Fibroblast of lung (primary cell): ENCODE data around the gene DNAJB13. TPM values are rescaled to one million over a fixed set of nuclear protein-coding genes. Genes with fewer than 3 reads are reported as not detected.

ENCODE experiments used
- DNase-seq, 2 donors: peaks; one replicate each; pipeline versions ENCODE4 v3.0.0 to v3.0.0-alpha.2; 2010; ENCODE audit warnings: low read depth in 2 of 2
- H2AFZ ChIP-seq: 2 replicates; pipeline ENCODE4 v1.5.1; 2012; ENCODE audit warnings: low read length, control low read depth, inconsistent platforms
- H3K27ac ChIP-seq: 2 replicates; pipeline ENCODE4 v1.5.1; 2011; ENCODE audit warnings: low read length, control low read depth; ENCODE audit not compliant: insufficient read depth
- H3K27me3 ChIP-seq: 2 replicates; pipeline ENCODE4 v1.5.1; 2011; ENCODE audit warnings: mild to moderate bottlenecking, low read length; ENCODE audit not compliant: control insufficient read depth, insufficient read depth
- H3K36me3 ChIP-seq: 2 replicates; pipeline ENCODE4 v1.5.1; 2011; ENCODE audit warnings: low read length; ENCODE audit not compliant: control insufficient read depth, insufficient read depth
- H3K4me1 ChIP-seq: 2 replicates; pipeline ENCODE4 v1.5.1; 2011; ENCODE audit warnings: low read length; ENCODE audit not compliant: control insufficient read depth, insufficient read depth; ENCODE audit errors: extremely low read depth
- H3K4me2 ChIP-seq: 2 replicates; pipeline ENCODE4 v1.5.1; 2011; ENCODE audit warnings: low read length, control low read depth; ENCODE audit not compliant: insufficient read depth; ENCODE audit errors: extremely low read depth
- H3K4me3 ChIP-seq, 4 experiments: fragments of 200-600 bp in 1 of 4; sonication (generic) in 1 of 4; replicated peaks in 1 of 4; 2 replicates each; pipeline ENCODE4 v1.5.1; 2011 to 2016; ENCODE audit warnings: low read length in 4 of 4, low read depth in 3 of 4, mild to moderate bottlenecking in 3 of 4, control low read depth in 2 of 4, inconsistent platforms in 1 of 4, mixed read lengths in 1 of 4; ENCODE audit not compliant: insufficient read depth in 1 of 4; ENCODE audit errors: control extremely low read depth in 1 of 4
- H3K79me2 ChIP-seq: 2 replicates; pipeline ENCODE4 v1.5.1; 2012; ENCODE audit warnings: mild to moderate bottlenecking, low read length, inconsistent platforms; ENCODE audit not compliant: control insufficient read depth, insufficient read depth
- H3K9ac ChIP-seq: 2 replicates; pipeline ENCODE4 v1.5.1; 2011; ENCODE audit warnings: mild to moderate bottlenecking, low read length, control low read depth; ENCODE audit not compliant: insufficient read depth
- H3K9me3 ChIP-seq: 2 replicates; pipeline ENCODE4 v1.5.1; 2012; ENCODE audit warnings: low read depth, low read length; ENCODE audit not compliant: control insufficient read depth, insufficient read depth
- H4K20me1 ChIP-seq: 2 replicates; pipeline ENCODE4 v1.5.1; 2011; ENCODE audit warnings: low read length; ENCODE audit not compliant: control insufficient read depth, insufficient read depth; ENCODE audit errors: extremely low read depth
- CTCF ChIP-seq, 2 donors: IDR thresholded peaks in 1 of 2; conservative IDR thresholded peaks in 1 of 2; 1 replicate in 1 of 2; 2 replicates in 1 of 2; pipeline ENCODE4 v1.5.1; 2011 to 2012; ENCODE audit warnings: low read length in 2 of 2, control low read depth in 1 of 2, inconsistent platforms in 1 of 2, low read depth in 1 of 2, mild to moderate bottlenecking in 1 of 2
- EZH2 ChIP-seq: IDR thresholded peaks from 2 replicates; pipeline ENCODE4 v1.5.1; 2012; ENCODE audit warnings: low read length, control low read depth, mild to moderate bottlenecking; ENCODE audit errors: missing control alignments
- polyA plus RNA-seq, 2 donors: library from polyadenylated mRNA; depleted of rRNA in 1 of 2; stranded (reverse) in 1 of 2; unstranded in 1 of 2; fragments of >200 nt; gene quantifications; 2 replicates each; pipeline ENCODE4 v1.2.1, GENCODE V29; 2011 to 2012; ENCODE audit warnings: missing spikeins in 1 of 2
- total RNA-seq: library from RNA; depleted of rRNA; stranded (reverse); fragments of >200 nt; gene quantifications from 2 replicates; pipeline ENCODE4 v1.2.1, GENCODE V29; 2014

Gene DNAJB13
- total and polyA plus RNA-seq, 2 donors (not counting 1 experiment from before 2014, with no cell fraction given): 0.10 to 0.17 TPM

DNA sequence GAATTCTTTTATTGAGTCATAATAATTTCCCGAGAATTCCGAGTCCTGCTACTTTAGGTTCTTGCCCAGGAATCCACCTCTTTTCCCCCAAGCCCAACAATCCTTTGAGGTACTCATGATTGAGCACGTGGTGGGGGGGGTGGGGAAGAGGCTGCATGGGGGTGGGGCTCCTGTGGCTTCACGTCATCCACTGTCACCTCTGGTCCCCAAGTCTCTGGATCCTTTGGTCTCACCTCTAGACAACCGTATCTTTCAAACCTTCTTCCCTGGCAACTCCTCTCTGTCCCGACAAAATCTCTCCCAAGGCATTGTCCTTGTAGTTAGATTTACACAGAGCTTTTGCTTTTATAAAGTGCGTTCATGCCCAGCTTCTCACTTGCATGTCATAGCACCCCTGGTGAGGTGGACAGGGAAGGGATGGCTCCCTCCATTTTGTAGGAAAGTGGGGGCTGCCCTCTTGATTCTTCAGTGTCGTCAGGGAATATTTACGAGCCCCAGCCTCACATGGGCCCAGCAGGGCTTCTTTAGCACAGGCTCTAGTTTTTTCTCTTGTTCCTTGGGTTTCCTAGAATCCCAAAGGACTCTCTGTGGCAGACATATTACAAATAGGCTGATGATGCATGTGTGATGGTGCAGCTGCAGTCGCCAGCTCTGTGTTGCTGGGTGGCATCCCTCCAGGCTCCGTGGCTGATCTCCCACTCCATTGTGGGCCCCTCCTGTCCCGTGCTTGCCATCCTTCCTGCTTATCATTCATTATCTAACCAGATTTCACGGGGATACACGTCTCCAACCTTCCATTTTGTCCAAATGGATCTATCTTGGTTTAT is 49.7 kb downstream of the DNAJB13 start:
- H3K4me3 ChIP-seq: no peak overlapping the region
- no peaks in the 10 kb centered on the region for H3K27me3 ChIP-seq
- no peak overlapping the region for H3K27ac ChIP-seq
- H3K9ac ChIP-seq: no peak overlapping the region
- H3K4me2 ChIP-seq: no peak overlapping the region
- H4K20me1 ChIP-seq: no peaks in the 10 kb centered on the region
- no peaks in the 10 kb centered on the region for H3K36me3 ChIP-seq
- no peak for DNase-seq
- no peaks in the 10 kb centered on the region for H3K9me3 ChIP-seq
- H2AFZ ChIP-seq: no peak overlapping the region
- TF ChIP-seq CTCF (conservative IDR thresholded peaks at IDR 0.05 in 1 of 2, IDR thresholded peaks at IDR 0.05 in 1 of 2; ENCODE audit: low read depth in 1 of 2, low read length in 2 of 2) (no peak), EZH2 (no peak)
- no peaks in the 10 kb centered on the region for H3K79me2 ChIP-seq
- no peaks in the 10 kb centered on the region for H3K4me1 ChIP-seq

- TF ChIP-seq EZH2: no peak
- TF ChIP-seq CTCF (conservative IDR thresholded peaks at IDR 0.05 in 1 of 2, IDR thresholded peaks at IDR 0.05 in 1 of 2; ENCODE audit: low read depth in 1 of 2, low read length in 2 of 2): no peak
- Histone ChIP-seq H3K9me3 (no peaks in the 10 kb centered on the region), H3K4me2 (no peak overlapping the region), H3K4me3 (no peak overlapping the region), H3K36me3 (no peaks in the 10 kb centered on the region), H4K20me1 (no peaks in the 10 kb centered on the region), H2AFZ (no peak overlapping the region), H3K27ac (no peak overlapping the region), H3K79me2 (no peaks in the 10 kb centered on the region), H3K9ac (no peak overlapping the region), H3K4me1 (no peaks in the 10 kb centered on the region), H3K27me3 (no peaks in the 10 kb centered on the region)
- DNase-seq: no peak
Measured at GRCh38 chr11:74001822-74002286, 51.0 kb downstream of the DNAJB13 start.

GRCh38 chr11:74002832-74003231 is 52.0 kb downstream of the DNAJB13 start:
- H3K79me2 ChIP-seq: no peaks in the 10 kb centered on the region
- no peak overlapping the region for H3K4me2 ChIP-seq
- no peak overlapping the region for H3K9ac ChIP-seq
- H3K27me3 ChIP-seq: no peaks in the 10 kb centered on the region
- no peaks in the 10 kb centered on the region for H3K4me1 ChIP-seq
- no peak for TF ChIP-seq EZH2
- no peak overlapping the region for H3K4me3 ChIP-seq
- H2AFZ ChIP-seq: no peak overlapping the region
- no peaks in the 10 kb centered on the region for H3K36me3 ChIP-seq
- H4K20me1 ChIP-seq: no peaks in the 10 kb centered on the region
- no peak overlapping the region for H3K27ac ChIP-seq
- no peak for DNase-seq
- no peaks in the 10 kb centered on the region for H3K9me3 ChIP-seq
